ENCODE data around the gene CELSR2. TPM values are rescaled to one million over a fixed set of nuclear protein-coding genes. Genes with fewer than 3 reads are reported as not detected.
"Not testable (repeated sequence)": the region's sequence is repeated elsewhere in the genome, so short reads cannot be mapped to it uniquely, and the experiment has no call there.

The CELSR2 gene
- total and polyA plus RNA-seq, 4 donors, result 1.4 to 7.9 (median 5.1) TPM

- TF ChIP-seq CTCF (IDR thresholded peaks at IDR 0.05; ENCODE audit: control extremely low read depth, extremely low read depth), result no peak
- Histone ChIP-seq H3K36me3 (ENCODE audit: control insufficient read depth in 4 of 4, insufficient read depth in 4 of 4, low read length in 4 of 4) (peaks cover 0 to 9% (median 6%) of the 10 kb centered on the region in 4 donors), H3K27ac (ENCODE audit: low read depth in 1 of 2, low read length in 1 of 2) (peak overlapping the region in 1 of 2 donors; percentile 10), H3K9ac (ENCODE audit: insufficient read depth in 1 of 2, low read length in 2 of 2) (no peak overlapping the region), H3K27me3 (ENCODE audit: control insufficient read depth in 3 of 3, insufficient read depth in 3 of 3, low read length in 2 of 3) (no peaks in the 10 kb centered on the region), H3K4me3 (no peak overlapping the region), H3K9me3 (ENCODE audit: control insufficient read depth in 4 of 4, insufficient read depth in 3 of 4, low read length in 3 of 4) (no peaks in the 10 kb centered on the region), H3K4me1 (ENCODE audit: control insufficient read depth in 5 of 5, insufficient read depth in 5 of 5, low read length in 5 of 5) (peaks cover 1 to 12% (median 6%) of the 10 kb centered on the region in 5 donors)
- peak in 2 of 3 donors; percentile 20 to 23 for DNase-seq
- peak; percentile 35 for ATAC-seq (ENCODE audit: insufficient read depth, low FRiP score)
- WGBS, 2 donors, result 43 to 56% methylated on average over 3 of the region's 3 CpGs
Measured at GRCh38 chr1:109218516-109218915, 30.8 kb upstream of the CELSR2 start.

GRCh38 chr1:109221201-109221600 lies 28.1 kb upstream of the CELSR2 start:
- ATAC-seq (ENCODE audit: insufficient read depth, low FRiP score); H3K9ac ChIP-seq (ENCODE audit: insufficient read depth in 1 of 2, low read length in 2 of 2); H3K4me3 ChIP-seq; H3K4me1 ChIP-seq (ENCODE audit: control insufficient read depth in 5 of 5, insufficient read depth in 5 of 5, low read length in 5 of 5); H3K27ac ChIP-seq (ENCODE audit: low read depth in 1 of 2, low read length in 1 of 2); DNase-seq; H3K9me3 ChIP-seq (ENCODE audit: control insufficient read depth in 4 of 4, insufficient read depth in 3 of 4, low read length in 3 of 4); H3K27me3 ChIP-seq (ENCODE audit: control insufficient read depth in 3 of 3, insufficient read depth in 3 of 3, low read length in 2 of 3): not testable (repeated sequence)
- WGBS, 2 donors, result 90 to 97% methylated on average over 9 of the region's 9 CpGs
- peaks cover 4 to 16% (median 7%) of the 10 kb centered on the region in 4 donors for H3K36me3 ChIP-seq (ENCODE audit: control insufficient read depth in 4 of 4, insufficient read depth in 4 of 4, low read length in 4 of 4)

DNA sequence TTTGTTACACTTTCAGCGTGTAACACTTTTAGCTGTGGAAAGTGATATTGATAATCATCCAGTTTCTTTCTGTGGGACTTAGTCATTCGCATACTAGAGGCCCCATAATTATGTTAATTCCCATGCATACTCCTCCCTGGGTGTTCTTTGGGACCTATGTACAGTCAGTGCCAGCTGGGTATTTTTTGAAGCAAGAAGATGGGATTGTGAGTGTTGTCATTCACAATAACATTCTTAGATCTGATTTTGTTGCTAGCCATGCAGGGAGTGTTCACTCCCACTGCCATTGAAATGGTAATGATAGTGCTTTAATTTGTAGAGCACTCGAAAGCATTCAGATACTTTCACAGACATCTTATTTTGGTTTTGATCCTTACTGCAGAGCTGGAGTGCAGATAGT lies 24.0 kb upstream of the CELSR2 start:
- no peaks in the 10 kb centered on the region for H3K27me3 ChIP-seq (ENCODE audit: control insufficient read depth in 3 of 3, insufficient read depth in 3 of 3, low read length in 2 of 3)
- H3K36me3 ChIP-seq (ENCODE audit: control insufficient read depth in 4 of 4, insufficient read depth in 4 of 4, low read length in 4 of 4), result peaks cover 22 to 41% (median 28%) of the 10 kb centered on the region in 4 donors
- no peak for TF ChIP-seq CTCF (IDR thresholded peaks at IDR 0.05; ENCODE audit: control extremely low read depth, extremely low read depth)

DNA sequence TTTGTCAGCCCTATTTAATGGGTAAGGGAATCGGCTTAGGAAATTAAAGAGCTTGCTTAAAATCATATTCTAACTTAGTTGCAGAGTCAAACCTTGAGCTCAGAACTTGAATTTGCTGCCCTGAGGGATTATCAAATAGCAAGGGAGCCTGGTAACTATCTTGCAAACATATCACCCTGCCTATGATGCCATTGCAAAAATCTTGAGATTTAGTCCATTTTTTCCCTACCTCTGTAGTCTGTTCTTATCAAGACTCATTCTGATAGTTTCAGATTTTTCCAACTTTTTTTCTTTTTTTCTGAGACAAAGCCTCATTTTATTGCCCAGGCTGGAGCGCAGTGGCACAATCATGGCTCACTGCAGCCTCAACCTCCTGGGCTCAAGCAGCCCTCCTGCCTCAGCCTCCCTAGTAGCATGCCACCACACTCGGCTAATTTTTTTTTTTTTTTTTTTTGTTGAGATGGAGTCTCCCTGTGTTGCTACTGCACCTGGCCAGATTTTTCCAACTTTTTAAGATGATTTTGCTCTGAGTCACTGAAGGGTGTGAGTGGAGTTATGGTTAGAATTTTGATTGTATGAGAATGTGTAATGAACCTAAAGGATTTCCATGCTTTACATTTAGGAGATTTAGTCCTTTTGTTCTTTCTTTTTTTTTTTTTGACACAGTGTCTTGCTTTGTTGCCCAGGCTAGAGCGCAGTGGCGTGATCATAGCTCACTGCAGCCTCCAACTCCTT lies 23.5 kb upstream of the CELSR2 start:
- ATAC-seq (ENCODE audit: insufficient read depth, low FRiP score), result no peak

More for the DNA sequence above, 24.0 kb upstream of the CELSR2 start:
- Histone ChIP-seq H3K9me3 (ENCODE audit: control insufficient read depth in 4 of 4, insufficient read depth in 3 of 4, low read length in 3 of 4) (no peaks in the 10 kb centered on the region), H3K4me3 (no peak overlapping the region), H3K4me1 (ENCODE audit: control insufficient read depth in 5 of 5, insufficient read depth in 5 of 5, low read length in 5 of 5) (peaks cover 0 to 2% (median 0%) of the 10 kb centered on the region in 5 donors), H3K27ac (ENCODE audit: low read depth in 1 of 2, low read length in 1 of 2) (no peak overlapping the region), H3K9ac (ENCODE audit: insufficient read depth in 1 of 2, low read length in 2 of 2) (no peak overlapping the region)
- WGBS, 2 donors, result 93 to 94% methylated on average over 3 of the region's 3 CpGs
- ATAC-seq (ENCODE audit: insufficient read depth, low FRiP score) (no peak), DNase-seq (no peak)

More for the DNA sequence above, 23.5 kb upstream of the CELSR2 start:
- peaks cover 0 to 2% (median 0%) of the 10 kb centered on the region in 5 donors for H3K4me1 ChIP-seq (ENCODE audit: control insufficient read depth in 5 of 5, insufficient read depth in 5 of 5, low read length in 5 of 5)
- no peak overlapping the region for H3K4me3 ChIP-seq
- 96 to 100% methylated on average over 5 of the region's 5 CpGs for WGBS, 2 donors
- no peaks in the 10 kb centered on the region for H3K9me3 ChIP-seq (ENCODE audit: control insufficient read depth in 4 of 4, insufficient read depth in 3 of 4, low read length in 3 of 4)
- no peak overlapping the region for H3K9ac ChIP-seq (ENCODE audit: insufficient read depth in 1 of 2, low read length in 2 of 2)
- DNase-seq, result no peak
- no peaks in the 10 kb centered on the region for H3K27me3 ChIP-seq (ENCODE audit: control insufficient read depth in 3 of 3, insufficient read depth in 3 of 3, low read length in 2 of 3)
- no peak overlapping the region for H3K27ac ChIP-seq (ENCODE audit: low read depth in 1 of 2, low read length in 1 of 2)
- no peak for TF ChIP-seq CTCF (IDR thresholded peaks at IDR 0.05; ENCODE audit: control extremely low read depth, extremely low read depth)
- H3K36me3 ChIP-seq (ENCODE audit: control insufficient read depth in 4 of 4, insufficient read depth in 4 of 4, low read length in 4 of 4), result peaks cover 23 to 41% (median 31%) of the 10 kb centered on the region in 4 donors
